NCI-H226 (cell line): ENCODE data around the gene TRRAP.

ENCODE experiments used
- DNase-seq: peaks from one replicate; pipeline ENCODE4 v3.0.0-alpha.2; 2015

The TRRAP gene

DNA sequence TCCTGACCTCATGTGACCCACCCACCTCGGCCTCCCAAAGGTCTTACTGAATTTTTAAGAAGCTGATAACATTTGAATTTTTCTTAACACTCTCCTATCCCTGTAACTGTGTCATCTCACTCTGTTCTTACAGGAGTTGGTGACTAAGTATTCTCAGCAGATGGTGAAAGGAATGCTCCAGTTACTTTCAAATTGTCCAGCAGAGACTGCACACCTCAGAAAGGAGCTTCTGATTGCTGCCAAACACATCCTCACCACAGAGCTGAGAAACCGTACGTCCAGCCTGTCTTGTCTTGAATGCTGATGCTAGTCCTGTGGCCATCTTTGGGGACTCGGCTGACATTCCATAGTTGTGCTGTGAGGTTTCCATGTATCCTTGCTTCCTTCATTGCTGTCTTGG lies 24.9 kb downstream of the TRRAP start:
- no peak for DNase-seq

DNA sequence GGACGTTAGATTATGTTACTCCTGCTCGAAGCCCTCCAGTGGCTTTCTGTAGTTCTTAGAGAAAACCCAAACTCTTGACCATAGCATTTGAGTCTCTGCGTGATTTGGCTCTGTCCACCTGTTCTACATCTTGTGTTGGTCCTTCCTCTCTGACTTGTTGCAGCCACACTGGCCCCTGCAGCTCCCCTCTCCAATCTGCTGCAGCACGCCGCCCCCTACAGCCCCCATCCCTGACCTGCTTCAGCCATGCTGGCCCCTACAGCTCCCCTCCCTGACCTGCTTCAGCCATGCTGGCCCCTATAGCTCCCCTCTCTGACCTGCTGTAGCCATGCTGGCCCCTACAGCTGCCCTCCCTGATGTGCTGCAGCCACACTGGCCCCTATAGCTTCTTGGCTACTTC lies 29.2 kb downstream of the TRRAP start:
- no peak for DNase-seq

DNA sequence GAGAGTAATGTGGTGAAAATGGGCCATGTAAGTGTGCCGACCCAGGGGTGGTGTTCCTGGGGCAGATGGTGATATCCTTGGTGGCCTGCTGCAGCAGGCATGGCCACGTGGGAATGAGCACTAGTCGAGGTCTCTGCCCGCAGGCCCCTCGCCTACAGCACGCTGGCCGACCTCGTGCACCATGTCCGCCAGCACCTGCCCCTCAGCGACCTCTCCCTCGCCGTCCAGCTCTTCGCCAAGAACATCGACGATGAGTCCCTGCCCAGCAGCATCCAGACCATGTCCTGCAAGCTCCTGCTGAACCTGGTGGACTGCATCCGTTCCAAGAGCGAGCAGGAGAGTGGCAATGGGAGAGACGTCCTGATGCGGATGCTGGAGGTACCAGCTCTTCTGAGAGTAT lies 30.3 kb downstream of the TRRAP start:
- no peak for DNase-seq

DNA sequence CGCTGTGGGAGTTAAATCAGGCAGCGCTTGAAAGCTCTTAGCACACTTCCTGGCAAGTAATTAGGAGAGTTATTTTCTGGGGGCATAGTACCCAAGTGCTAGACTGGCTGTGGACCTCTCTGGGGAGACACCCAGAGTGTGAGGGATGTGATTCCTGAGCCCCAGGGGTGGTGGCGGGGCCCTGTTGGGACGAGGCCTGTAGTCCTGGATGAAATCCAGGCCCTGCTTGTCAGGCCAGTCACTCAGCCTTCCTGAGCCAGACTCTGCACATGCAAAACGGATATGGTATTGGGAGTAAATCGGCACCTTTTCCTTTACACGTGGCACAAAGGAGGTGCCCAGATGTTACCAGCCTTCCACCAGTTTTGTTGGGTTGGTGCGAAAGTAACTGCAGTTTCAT lies 31.2 kb downstream of the TRRAP start:
- no peak for DNase-seq

DNA sequence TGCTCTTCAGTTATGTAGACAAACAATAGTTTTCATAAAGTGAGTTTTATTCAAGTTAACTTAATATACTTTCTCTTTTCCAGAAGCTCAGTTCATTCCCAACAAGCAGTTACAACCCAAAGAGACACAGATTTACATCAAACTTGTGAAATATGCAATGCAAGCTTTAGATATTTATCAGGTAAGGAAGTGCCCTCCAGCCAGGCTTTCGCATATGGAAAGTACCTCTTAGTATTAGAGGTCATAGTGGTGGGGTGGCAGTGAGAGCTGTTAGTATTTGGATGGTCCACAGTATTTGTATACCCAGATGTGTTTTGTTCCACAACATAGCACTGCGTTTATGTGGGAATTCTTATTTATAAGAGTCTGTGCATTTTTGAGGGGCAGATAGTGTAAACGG lies 32.1 kb downstream of the TRRAP start:
- no peak for DNase-seq

DNA sequence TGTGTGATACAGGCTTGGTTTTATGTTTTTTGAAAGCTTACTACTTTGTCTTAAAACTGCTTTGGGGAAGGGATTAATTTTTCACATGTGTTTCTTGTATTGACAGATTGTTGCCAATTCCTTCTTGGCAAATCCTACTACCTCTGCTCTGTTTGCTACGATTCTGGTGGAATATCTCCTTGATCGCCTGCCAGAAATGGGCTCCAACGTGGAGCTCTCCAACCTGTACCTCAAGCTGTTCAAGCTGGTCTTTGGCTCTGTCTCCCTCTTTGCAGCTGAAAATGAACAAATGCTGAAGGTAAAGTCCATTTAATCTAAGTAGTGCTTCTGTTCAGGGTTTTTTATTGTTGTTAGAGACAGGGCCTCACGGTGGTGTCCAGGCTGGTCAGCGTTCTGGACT lies 33.6 kb downstream of the TRRAP start:
- no peak for DNase-seq

DNA sequence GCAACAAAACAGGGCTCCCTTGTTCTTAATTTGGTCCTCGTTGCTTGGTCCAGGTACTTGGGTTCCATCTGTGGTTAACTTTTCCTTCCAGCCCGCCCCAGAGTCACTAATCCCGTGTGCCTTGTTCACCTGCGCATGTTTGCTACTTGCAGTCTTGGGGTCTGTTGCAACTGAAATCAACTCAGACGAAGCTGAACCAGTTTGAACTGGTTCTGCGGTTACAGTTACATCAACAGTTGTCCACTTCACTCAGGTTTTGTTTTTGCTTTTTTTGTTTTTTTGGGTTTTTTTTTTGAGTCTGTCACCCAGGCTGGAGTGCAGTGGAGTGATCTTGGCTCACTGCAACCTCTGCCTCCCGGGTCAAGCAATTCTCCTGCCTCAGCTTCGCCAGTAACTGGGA lies 34.7 kb downstream of the TRRAP start:
- DNase-seq = no peak

DNA sequence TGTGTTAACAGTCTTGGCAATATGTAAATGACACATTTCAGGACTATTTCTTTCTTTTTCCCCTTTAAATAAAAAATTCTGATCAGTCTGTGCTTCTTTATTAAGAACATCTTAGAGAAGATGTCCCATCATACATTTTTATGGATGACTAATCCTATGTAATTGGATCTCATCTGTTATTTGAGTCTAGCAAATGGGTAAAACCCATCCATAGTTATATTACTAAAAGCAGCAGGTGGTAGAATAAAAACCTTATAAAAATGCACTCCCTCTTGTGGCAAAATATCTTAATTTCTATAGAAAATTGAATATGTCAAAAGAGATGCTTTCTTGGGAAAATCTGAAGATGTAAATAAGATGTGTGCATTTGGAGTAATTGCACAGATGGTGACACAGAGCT lies 35.3 kb downstream of the TRRAP start:
- no peak for DNase-seq

DNA sequence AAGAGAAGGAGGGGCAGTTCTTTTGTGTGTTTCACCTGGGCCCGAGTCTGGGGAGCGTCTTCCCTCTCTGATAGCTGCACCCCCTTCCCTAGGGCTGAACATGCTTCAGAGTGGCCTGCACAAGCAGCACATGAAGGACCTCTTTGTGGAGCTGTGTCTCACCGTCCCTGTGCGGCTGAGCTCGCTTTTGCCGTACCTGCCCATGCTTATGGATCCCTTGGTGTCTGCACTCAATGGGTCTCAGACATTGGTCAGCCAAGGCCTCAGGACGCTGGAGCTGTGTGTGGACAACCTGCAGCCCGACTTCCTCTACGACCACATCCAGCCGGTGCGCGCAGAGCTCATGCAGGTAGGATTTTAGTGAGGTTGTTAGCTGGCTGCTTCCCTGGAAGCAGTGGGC lies 39.0 kb downstream of the TRRAP start:
- DNase-seq = no peak

DNA sequence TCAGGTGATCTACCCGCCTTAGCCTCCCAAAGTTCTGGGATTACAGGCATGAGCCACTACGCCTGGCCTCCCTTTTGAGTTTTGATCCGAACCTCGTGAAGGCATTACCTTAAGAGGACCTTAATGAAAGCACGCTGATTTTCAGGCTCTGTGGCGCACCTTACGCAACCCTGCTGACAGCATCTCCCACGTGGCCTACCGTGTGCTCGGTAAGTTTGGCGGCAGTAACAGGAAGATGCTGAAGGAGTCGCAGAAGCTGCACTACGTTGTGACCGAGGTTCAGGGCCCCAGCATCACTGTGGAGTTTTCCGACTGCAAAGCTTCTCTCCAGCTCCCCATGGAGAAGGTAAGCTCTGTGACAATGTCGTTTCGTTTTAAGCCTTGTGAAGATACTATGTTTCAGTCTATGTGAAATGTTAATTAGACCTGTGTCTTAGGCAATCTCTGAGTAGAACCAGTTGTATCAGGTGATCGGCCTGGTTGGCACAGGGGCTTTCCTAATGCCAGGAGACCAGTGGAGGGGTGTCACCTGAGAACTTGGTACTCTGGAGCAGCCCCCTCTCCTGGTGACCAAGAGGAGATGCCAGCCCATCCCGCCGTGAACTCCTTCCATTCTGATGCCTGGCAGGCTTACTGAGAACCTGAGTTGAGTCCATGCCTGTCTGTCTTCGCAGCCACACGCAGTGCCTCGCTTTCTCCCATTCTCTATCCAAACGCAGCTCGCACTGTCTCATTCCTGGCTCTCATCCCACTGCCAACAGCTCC lies 43.5 kb downstream of the TRRAP start:
- no peak for DNase-seq

DNA sequence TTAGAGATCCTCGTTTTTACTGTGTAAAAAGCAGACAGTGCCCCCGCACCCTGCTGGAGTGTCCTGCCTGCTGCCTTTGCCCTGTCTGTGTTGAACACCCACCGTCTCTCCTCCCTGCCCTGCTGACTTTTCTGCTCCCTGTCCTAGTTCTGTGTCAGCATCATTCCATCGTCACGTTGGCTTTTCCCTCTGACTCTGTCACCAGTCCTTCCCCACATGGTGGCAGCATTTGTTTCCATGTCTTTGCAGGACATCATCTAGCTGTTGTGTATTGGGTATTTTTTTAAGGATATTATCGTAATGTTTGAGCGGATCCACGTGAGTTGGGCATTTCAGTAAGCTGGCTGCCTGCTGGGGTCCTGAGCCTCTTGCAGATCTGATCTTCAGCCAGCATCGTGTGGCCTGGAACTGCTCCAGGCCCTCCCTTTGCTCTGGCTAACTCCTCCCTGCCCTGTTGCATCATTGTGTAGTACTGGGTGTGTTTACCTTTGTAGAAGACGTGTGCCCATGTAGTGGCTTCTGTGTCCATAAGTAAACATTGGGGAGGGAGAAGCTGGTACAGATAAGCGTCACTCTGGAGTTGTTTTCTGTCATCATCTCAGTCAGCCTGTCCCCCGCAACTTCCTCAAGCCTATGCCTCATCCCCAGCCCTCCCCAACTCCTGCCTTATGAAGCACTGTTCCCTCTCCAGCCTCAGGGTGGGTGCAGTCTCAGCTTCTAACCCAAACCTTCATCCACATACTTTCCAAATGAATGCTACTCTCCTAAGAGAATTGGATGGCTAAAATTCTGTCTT lies 44.3 kb downstream of the TRRAP start:
- DNase-seq = no peak

DNA sequence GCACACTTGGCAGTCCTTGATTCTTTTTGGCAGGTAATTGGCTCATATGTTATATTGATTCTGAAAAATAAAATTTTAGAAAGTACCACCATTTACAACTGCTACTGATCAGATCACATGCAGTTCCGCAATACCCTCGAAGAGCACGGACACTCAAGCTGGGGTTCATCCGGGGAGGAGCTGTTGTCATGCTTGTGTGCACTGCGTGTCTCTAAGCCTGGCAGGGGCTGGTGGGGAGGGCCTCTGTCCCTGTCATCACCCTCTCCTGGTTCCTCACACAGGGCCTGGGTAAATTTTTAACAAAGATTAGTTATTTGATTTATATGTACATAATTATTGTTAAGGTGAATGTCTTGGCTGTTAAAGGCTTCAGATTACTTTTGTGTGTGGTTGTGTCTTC lies 45.2 kb downstream of the TRRAP start:
- no peak for DNase-seq

DNA sequence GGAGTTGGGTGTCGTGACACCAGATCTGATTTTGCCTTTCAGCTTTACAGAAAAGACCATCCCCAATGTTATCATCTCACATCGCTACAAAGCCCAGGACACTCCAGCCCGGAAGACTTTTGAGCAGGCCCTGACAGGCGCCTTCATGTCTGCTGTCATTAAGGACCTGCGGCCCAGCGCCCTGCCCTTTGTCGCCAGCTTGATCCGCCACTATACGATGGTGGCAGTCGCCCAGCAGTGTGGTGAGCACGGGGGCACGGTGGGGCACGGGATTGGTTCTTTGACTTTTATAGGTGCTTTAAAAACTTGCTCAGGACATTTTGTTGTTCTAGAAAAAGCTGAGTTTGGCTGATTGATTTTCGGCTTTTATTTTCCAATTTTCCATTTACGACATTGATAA lies 48.8 kb downstream of the TRRAP start:
- DNase-seq = no peak

DNA sequence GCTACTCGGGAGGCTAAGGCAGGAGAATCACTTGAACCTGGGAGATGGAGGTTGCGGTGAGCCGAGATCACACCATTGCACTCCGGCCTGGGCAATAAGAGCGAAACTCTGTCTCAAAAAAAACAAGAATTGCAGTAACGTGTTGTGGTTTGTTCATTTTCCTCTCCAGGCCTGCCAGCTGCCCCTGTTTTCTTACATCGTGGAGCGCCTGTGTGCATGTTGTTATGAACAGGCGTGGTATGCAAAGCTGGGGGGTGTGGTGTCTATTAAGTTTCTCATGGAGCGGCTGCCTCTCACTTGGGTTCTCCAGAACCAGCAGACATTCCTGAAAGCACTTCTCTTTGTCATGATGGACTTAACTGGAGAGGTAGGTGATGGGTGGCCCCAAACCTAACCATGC lies 52.1 kb downstream of the TRRAP start:
- DNase-seq = no peak

DNA sequence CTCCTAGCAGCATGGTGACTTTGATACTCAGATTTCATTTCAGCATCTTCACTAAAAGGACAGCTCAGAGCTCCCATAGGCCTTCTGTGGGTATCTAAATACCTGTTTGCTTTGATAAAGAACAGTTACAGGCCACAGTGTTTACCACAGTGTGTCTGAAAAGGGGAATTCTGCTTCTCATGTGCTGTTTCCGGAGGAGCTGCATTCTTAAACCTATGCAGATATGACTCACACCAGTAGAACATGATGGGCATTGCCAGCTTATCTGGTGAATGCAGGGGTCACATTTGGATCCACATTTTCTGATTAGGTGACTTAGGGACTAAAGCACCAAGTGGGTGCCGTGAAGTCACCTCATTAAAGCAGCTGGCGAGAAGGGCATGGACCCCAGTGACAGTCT lies 52.6 kb downstream of the TRRAP start:
- peak; percentile 42 for DNase-seq

DNA sequence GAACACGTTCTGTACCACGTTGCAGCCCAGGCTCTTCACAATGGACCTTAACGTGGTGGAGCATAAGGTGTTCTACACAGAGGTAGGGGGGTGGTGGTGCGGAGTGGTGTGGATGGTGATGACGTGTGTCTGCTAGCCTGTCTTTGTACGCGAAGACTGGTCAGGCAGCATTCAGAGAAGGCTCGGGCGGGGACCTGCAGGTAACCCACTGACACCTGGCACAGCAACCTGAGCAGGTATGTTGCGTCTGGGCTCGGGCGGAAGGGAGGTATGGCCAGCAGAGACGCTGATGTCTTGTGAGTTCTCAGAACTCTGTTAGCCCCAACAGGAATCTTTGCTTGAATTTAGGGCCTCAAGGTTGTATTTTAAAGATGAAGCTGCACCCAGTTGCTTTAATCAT lies 55.0 kb downstream of the TRRAP start:
- DNase-seq = no peak

DNA sequence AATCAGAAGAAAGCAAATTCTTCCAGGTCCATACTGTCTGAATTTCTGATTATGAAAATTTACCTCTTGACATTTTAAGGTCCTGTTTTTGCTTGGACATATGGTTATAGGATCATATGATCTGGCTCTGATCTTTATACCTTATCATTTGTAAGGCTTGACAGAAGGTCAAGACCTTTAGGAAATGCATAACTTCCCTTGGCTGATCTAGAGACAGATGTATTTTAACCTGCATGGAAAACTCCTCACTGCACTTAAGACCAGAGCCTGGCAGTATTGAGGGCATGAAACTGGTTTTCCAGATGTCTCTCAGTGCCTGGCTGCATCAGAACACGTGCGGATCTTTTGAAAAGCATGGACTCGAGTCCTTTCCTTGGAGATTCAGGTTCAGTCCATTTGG lies 55.9 kb downstream of the TRRAP start:
- DNase-seq = no peak

DNA sequence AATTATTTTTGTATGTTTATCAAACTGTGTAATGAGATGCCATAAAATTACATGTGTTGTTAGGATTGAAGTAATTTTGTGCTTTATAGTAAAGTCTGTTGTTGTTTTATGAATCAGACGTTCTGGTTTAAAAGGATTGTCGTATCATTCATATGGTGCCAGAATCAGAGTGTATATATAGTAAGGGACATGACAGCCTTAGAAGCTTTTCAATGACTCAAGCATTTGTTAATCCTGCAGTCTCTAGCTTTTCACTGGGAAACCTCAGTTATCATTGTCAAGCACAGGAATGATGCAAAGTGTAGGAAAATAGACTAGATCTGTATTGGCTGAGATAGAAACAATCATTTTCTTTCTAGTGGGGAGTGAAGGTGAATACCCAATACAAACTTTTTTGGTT lies 57.5 kb downstream of the TRRAP start:
- no peak for DNase-seq

DNA sequence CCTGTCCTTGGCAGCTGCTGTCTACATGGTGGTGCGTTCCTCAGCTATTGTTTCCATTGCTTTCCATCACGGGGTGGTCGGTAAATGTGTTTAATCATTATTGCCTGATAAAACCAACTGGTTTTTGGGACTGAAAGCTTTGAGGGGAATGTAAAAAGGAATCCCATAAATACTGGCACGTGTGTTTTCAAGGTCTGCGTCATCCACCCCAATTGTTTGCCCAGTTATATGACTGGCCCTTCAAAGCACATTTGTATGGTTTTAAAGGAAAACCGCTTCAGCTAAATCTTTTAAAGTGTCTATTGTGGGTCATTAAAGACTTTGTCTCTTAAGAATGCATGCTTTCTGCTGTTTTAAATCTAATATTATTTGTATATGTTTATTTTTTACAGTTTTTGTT lies 65.0 kb downstream of the TRRAP start:
- no peak for DNase-seq

DNA sequence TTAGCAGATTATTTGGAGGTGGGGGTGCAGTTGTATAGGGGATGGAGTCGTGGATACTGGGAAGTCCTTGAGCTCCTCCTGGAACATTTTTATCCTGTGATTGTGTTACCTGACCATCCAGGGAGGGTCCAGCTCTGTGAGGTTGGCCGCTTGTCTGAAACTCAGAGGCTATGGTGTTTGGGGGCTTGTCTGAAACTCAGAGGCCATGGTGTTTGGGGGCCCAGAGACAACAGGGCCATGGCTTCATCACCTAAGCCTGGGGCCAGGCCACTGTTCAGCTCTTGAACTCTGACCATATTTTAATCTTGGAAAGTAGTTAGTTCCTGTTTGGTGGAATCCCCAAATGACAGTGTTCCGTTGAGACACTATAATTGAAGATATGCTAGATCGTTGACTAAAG lies 66.1 kb downstream of the TRRAP start:
- DNase-seq = no peak

DNA sequence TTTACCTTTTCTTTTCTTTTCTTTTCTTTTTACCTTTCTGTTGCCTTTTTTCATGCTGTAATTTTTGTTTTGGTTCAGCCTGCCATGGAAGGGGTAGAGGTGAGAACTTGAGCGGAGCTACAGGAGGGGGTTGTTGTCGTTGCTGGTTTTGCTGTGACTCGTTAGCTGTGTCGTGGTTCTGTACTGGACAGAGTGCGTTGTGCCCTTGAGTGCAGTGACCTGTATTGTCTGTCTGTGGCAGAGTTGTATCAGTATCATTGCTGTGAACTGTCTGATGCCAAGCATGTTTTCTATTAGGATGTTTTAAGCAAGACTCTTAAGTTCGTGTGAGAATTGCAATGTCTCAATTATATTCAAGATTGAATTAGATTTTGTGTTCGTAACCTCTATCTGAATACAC lies 67.5 kb downstream of the TRRAP start:
- no peak for DNase-seq

DNA sequence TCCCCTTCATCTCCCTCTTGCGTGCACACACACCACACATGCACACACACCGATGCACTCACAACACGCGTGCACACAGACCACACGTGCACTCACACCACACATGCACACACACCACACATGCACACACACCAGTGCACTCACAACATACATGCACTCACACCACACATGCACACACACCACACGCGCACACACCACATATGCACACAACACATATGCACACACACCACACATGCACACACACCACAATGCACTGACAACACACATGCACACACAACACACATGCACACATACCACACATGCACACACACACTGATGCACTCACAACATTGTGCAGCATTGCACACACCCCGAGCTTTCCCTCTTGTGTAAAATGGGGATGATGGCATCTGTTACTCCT lies 68.1 kb downstream of the TRRAP start:
- DNase-seq = no peak

DNA sequence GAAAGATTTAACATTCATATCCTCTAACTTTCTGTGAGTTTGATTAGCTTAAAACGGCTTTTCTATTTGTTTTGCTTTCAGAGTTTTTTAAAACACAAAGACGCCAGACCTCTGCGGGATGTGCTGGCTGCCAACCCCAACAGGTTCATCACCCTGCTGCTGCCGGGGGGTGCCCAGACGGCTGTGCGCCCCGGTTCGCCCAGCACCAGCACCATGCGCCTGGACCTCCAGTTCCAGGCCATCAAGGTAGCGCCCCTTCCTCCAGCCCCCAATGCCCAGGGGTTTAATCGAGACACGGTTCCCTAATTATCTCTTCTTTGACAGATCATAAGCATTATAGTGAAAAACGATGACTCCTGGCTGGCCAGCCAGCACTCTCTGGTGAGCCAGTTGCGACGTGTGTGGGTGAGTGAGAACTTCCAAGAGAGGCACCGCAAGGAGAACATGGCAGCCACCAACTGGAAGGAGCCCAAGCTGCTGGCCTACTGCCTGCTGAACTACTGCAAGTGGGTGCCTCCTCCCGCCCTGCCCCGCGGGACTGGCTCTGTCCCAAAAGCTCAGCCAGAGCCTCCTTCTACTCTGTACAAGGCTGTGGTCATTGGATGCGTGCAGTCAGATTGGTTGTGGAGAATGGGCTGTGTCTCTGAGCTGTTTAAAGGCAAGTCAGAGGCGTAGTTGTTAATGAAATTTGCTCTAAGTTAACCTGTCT lies 71.2 kb downstream of the TRRAP start:
- no peak for DNase-seq

DNA sequence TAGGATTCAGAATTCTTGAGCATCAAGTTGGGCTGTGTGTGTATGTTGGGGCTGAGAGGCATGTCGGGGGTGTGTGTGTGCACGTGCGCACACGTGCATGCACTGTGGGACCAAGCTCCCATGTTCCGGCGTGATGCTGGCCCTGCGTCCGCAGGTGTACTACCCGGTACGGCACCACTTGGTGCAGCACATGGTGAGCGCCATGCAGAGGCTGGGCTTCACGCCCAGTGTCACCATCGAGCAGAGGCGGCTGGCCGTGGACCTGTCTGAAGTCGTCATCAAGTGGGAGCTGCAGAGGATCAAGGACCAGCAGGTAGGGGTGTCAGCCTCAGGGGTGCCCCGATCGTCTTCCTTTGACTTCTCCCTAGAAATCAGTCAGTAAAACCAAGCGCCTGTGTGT lies 77.7 kb downstream of the TRRAP start:
- no peak for DNase-seq
